Ishikawa (cell line): ENCODE measurements around the gene CDC40.

Experiments
- CREB1 ChIP-seq: IDR thresholded peaks from 2 replicates; pipeline ENCODE4 v1.6.1; 2012; ENCODE audit warnings: low read depth
- EGR1 ChIP-seq: IDR thresholded peaks from 2 replicates; pipeline ENCODE4 v1.6.1; 2012
- EP300 ChIP-seq: IDR thresholded peaks from 2 replicates; pipeline ENCODE4 v1.6.1; 2012; ENCODE audit warnings: borderline replicate concordance
- FOXM1 ChIP-seq: IDR thresholded peaks from 2 replicates; pipeline ENCODE4 v1.6.1; 2012; ENCODE audit warnings: low read depth, borderline replicate concordance
- RAD21 ChIP-seq: IDR thresholded peaks from 2 replicates; pipeline ENCODE4 v1.6.1; 2012; ENCODE audit warnings: low read depth
- TAF1 ChIP-seq: IDR thresholded peaks from 2 replicates; pipeline ENCODE4 v1.6.1; 2012; ENCODE audit warnings: low read depth, mild to moderate bottlenecking
- TCF12 ChIP-seq: IDR thresholded peaks from 2 replicates; pipeline ENCODE4 v1.6.1; 2012; ENCODE audit warnings: low read depth
- USF1 ChIP-seq: IDR thresholded peaks from 2 replicates; pipeline ENCODE4 v1.6.1; 2012
- YY1 ChIP-seq: IDR thresholded peaks from 2 replicates; pipeline ENCODE4 v1.6.1; 2012; ENCODE audit warnings: low read depth
- TF ChIP-seq, protein P1 (sequence below): IDR thresholded peaks from 2 replicates; pipeline ENCODE4 v1.6.1; 2012

- no peak for TF ChIP-seq USF1
- TF ChIP-seq EGR1, result no peak
- TF ChIP-seq TAF1, result no peak
- no peak for TF ChIP-seq EP300
- no peak for TF ChIP-seq RAD21
- TF ChIP-seq, protein P1, sequence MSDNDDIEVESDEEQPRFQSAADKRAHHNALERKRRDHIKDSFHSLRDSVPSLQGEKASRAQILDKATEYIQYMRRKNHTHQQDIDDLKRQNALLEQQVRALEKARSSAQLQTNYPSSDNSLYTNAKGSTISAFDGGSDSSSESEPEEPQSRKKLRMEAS, result no peak
- TF ChIP-seq TCF12, result no peak
- no peak for TF ChIP-seq FOXM1
- TF ChIP-seq YY1, result no peak
- TF ChIP-seq CREB1, result no peak
These were observed 41.5 kb downstream of the CDC40 start for GRCh38 chr6:110221738-110222137.
